Measurements from ENCODE around the gene NDOR1.

The NDOR1 gene

DNA sequence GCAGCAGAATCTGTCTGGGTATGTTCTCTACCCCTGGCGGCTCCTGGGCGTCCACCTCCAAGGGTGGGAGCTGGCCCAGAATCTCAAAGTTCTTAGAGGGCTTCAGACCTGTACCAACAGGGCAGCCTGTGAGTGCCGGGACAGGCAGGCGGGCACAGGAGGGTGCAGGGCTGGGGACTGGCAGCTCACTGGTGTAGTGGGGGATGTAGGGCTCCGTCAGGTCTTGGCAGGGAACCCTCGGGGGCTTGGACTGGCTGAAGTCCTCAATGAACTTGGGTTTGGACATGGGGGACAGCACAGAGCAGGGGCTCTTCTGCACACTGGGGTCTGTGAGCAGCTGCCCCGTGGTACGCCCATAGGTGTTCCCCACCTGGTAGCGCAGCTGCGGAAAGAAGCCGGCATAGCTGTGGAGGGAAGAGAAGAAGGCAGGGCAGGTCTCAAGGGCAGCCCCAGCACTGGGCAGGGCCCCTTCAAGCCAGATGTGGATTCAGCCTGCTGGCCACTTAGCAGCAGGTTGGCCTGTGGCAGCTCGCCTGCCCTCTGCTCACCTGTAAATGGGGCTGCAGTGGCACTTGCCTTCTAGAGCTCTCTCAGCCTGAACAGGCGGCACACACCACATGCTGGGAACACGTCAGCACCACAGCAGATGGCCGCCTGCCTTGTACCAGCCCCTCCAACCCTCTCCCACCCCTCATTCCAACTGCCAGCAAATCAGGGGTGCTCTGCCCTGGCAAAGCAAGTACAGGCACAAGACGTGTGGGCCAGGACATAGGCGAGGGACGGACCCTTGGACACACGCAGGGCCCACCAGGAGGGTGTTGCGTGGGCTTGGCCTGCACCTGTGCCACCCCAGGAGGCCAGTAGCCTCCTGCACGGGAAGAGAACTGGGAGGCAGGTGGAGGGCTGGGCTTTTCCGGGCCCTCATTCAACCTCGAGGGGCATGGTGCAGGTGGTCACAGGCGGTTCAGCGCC is 40.2 kb downstream of the NDOR1 start:
- Histone ChIP-seq H3K9ac (ENCODE audit: low read length) (no peak overlapping the region), H3K27me3 (ENCODE audit: control insufficient read depth, insufficient read depth, low read length) (no peaks in the 10 kb centered on the region), H3K27ac (ENCODE audit: low read depth, low read length) (no peak overlapping the region), H3K36me3 (ENCODE audit: control insufficient read depth, insufficient read depth, low read length) (peaks cover 21% of the 10 kb centered on the region), H3K4me1 (ENCODE audit: control insufficient read depth, insufficient read depth, low read length) (peaks cover 39% of the 10 kb centered on the region), H3K9me3 (ENCODE audit: control insufficient read depth, insufficient read depth, low read depth, low read length) (no peaks in the 10 kb centered on the region), H3K4me3 (ENCODE audit: low read depth, low read length) (no peak overlapping the region)

DNA sequence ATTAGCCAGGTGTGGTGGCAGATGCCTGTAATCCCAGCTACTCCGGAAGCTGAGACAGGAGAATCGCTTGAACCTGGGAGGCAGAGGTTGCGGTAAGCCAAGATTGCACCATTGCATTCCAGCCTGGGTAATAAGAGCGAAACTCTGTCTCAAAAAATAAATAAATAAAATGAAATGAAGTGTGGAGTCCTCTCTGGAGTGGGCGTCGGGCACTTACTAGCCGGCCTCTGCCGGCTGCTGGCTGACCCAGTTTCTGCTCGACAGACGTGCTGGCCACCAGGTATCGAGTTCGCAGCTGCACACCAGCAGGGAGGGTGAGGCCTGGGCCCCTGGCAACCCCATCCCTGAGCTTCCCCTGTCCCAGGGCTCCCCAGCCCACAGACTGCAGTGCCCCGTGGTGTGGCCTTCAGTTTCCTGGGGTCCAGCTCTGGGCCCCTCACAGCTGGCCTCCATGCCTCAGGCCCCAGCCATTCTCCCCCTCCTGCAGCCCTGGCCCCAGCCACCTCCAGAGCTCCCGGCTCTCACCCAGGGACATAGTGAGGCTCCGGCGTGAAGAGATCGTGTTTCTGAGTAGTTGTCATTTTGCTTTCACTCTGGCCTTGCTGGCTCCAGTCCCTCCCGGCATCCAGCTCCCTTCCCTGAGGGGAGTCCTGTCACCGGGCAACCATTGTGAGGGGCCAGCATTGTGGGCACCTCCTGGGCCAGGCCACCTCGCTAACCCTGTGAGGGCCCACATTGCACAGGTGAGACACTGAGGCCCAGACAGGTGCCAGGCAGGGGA is 41.8 kb downstream of the NDOR1 start:
- H3K9ac ChIP-seq (ENCODE audit: low read length) = no peak overlapping the region
- peaks cover 47% of the 10 kb centered on the region for H3K4me1 ChIP-seq (ENCODE audit: control insufficient read depth, insufficient read depth, low read length)

DNA sequence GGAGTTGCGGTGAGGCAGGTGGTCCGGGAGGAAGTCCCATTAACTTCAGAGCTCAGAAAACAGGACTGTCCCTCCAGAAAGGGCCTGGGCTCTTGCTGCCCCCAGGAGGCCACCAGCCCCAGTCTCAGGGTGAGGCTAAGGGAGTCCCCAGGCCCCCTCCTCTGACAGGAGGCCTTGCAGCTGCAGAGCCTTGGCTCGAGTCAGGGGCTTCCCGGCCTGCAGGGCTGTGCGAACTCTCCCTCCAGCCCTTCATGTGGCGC is 42.3 kb downstream of the NDOR1 start:
- H3K4me3 ChIP-seq (ENCODE audit: low read depth, low read length) = no peak overlapping the region
- H3K36me3 ChIP-seq (ENCODE audit: control insufficient read depth, insufficient read depth, low read length) = peaks cover 11% of the 10 kb centered on the region
- no peaks in the 10 kb centered on the region for H3K9me3 ChIP-seq (ENCODE audit: control insufficient read depth, insufficient read depth, low read depth, low read length)
- H3K27ac ChIP-seq (ENCODE audit: low read depth, low read length) = no peak overlapping the region
- no peak overlapping the region for H3K9ac ChIP-seq (ENCODE audit: low read length)
- no peaks in the 10 kb centered on the region for H3K27me3 ChIP-seq (ENCODE audit: control insufficient read depth, insufficient read depth, low read length)
- peaks cover 42% of the 10 kb centered on the region for H3K4me1 ChIP-seq (ENCODE audit: control insufficient read depth, insufficient read depth, low read length)

More for the DNA sequence above, 41.8 kb downstream of the NDOR1 start:
- no peak overlapping the region for H3K27ac ChIP-seq (ENCODE audit: low read depth, low read length)
- no peaks in the 10 kb centered on the region for H3K27me3 ChIP-seq (ENCODE audit: control insufficient read depth, insufficient read depth, low read length)
- peaks cover 16% of the 10 kb centered on the region for H3K36me3 ChIP-seq (ENCODE audit: control insufficient read depth, insufficient read depth, low read length)
- no peaks in the 10 kb centered on the region for H3K9me3 ChIP-seq (ENCODE audit: control insufficient read depth, insufficient read depth, low read depth, low read length)
- no peak overlapping the region for H3K4me3 ChIP-seq (ENCODE audit: low read depth, low read length)

DNA sequence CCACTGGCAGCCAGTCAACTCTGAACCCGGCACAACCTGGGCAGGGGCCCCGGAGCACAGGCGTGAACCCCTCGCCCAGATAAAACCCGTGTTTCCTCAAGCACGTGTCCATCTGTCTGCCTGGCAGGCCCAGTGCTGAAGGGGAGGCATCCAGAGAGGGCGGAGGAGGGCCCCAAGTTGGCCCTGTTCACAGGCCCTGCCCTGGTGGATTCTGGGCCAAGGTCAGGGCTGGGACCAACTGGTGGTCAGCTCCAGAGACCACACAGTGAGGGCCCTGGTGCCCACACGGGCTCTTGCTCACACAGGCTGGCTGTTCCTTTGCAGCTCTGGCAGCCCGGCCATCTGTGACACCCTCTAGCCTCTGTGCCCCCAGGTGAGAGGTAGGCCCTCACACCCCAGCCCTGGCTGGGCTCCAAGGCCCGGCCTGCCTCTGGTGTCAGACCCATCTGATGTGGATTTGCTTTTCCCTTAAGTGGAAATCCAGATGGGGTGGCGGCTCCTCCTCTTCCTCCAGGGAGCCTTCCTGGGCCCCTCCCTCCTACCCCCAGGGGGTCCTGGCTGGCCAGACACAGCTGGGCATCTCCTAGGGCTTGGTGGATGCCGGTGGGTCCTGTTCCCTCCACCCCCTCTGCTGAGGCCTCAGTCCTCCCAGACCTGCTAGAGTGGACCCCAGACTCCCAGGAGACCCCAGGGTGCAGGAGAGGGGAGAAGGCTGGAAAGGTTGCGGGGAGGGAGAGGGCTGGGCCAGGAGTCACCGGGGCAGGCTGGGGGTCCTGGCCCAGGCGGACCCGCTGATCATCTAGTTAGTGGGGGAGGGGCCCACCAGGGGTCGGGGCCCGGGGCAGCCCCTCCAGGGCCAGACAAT is 45.1 kb downstream of the NDOR1 start:
- H3K9me3 ChIP-seq (ENCODE audit: control insufficient read depth, insufficient read depth, low read depth, low read length) = no peaks in the 10 kb centered on the region
- H3K4me1 ChIP-seq (ENCODE audit: control insufficient read depth, insufficient read depth, low read length) = peaks cover 28% of the 10 kb centered on the region
- no peak overlapping the region for H3K9ac ChIP-seq (ENCODE audit: low read length)
- H3K27ac ChIP-seq (ENCODE audit: low read depth, low read length) = no peak overlapping the region
- no peaks in the 10 kb centered on the region for H3K27me3 ChIP-seq (ENCODE audit: control insufficient read depth, insufficient read depth, low read length)
- H3K36me3 ChIP-seq (ENCODE audit: control insufficient read depth, insufficient read depth, low read length) = no peaks in the 10 kb centered on the region
- H3K4me3 ChIP-seq (ENCODE audit: low read depth, low read length) = no peak overlapping the region

DNA sequence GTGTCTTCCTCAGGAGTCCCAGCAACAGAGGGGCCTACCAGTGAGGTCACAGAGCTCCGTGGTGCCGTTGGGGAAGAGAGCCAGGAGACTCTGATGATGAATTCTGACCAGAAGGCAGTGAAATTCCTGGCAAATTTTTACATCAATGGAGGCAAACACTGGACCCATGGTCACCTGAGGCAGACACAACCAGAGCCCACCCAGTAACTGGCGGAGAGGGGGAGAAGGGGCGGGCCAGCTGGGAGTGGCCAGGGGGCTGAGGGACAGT is 45.6 kb downstream of the NDOR1 start, which contains the start of gene STPG3:
STPG3 (plus strand) TSS at position 93 of the 268 bp plus-strand sequence; CDS start at position 94, 1 bp downstream.
- Histone ChIP-seq H3K9ac (ENCODE audit: low read length) (peak within 1 kb of the TSS; percentile 23), H3K27ac (ENCODE audit: low read depth, low read length) (no peak within 1 kb of the TSS), H3K9me3 (ENCODE audit: control insufficient read depth, insufficient read depth, low read depth, low read length) (no peaks in the 10 kb centered on the region), H3K4me1 (ENCODE audit: control insufficient read depth, insufficient read depth, low read length) (peaks cover 30% of the 10 kb centered on the region), H3K4me3 (ENCODE audit: low read depth, low read length) (no peak within 1 kb of the TSS), H3K36me3 (ENCODE audit: control insufficient read depth, insufficient read depth, low read length) (no peaks in the 10 kb centered on the region; the same call in 1 of the 2 replicates), H3K27me3 (ENCODE audit: control insufficient read depth, insufficient read depth, low read length) (no peaks in the 10 kb centered on the region)

DNA sequence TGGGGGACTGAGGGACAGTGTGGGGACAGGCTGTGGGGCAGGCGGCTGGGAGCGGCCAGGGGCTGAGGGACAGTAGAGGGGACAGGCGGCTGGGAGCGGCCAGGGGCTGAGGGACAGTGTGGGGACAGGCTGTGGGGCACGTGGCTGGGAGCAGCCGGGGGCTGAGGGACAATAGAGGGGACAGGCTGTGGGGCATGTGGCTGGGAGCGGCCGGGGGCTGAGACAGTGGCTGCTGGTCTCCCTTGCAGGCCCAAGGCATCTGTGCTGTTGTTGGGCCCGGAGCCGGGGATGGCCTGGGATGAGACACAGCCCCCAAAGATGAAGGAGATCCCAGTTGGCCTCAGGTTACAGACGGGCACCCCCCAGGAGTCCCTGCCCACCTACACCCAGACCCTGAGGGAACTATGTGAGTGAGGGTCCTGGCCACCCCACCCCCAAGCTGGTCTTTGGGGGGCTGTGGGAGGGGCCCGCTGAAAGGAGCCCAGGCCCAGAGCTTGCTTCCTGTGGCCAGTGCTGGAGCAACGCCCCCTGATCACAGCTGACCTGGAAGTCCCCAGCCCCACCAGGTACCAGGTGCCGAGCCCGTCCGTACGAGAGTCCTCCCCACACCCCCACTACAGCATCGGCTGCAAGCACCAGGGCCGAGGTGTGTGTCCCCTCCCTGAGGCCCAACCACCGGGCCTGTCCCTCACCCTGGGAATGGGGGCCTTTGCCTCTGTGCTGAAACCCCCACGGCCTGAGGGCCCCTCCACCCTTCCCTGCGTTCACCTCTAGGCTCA is 46.2 kb downstream of the NDOR1 start:
- no peaks in the 10 kb centered on the region for H3K9me3 ChIP-seq (ENCODE audit: control insufficient read depth, insufficient read depth, low read depth, low read length)
- peaks cover 34% of the 10 kb centered on the region for H3K4me1 ChIP-seq (ENCODE audit: control insufficient read depth, insufficient read depth, low read length)
- H3K4me3 ChIP-seq (ENCODE audit: low read depth, low read length) = no peak overlapping the region
- no peak overlapping the region for H3K27ac ChIP-seq (ENCODE audit: low read depth, low read length)
- H3K27me3 ChIP-seq (ENCODE audit: control insufficient read depth, insufficient read depth, low read length) = no peaks in the 10 kb centered on the region
- H3K9ac ChIP-seq (ENCODE audit: low read length) = peak overlapping the region; percentile 23
- peaks cover 5% of the 10 kb centered on the region for H3K36me3 ChIP-seq (ENCODE audit: control insufficient read depth, insufficient read depth, low read length)

DNA sequence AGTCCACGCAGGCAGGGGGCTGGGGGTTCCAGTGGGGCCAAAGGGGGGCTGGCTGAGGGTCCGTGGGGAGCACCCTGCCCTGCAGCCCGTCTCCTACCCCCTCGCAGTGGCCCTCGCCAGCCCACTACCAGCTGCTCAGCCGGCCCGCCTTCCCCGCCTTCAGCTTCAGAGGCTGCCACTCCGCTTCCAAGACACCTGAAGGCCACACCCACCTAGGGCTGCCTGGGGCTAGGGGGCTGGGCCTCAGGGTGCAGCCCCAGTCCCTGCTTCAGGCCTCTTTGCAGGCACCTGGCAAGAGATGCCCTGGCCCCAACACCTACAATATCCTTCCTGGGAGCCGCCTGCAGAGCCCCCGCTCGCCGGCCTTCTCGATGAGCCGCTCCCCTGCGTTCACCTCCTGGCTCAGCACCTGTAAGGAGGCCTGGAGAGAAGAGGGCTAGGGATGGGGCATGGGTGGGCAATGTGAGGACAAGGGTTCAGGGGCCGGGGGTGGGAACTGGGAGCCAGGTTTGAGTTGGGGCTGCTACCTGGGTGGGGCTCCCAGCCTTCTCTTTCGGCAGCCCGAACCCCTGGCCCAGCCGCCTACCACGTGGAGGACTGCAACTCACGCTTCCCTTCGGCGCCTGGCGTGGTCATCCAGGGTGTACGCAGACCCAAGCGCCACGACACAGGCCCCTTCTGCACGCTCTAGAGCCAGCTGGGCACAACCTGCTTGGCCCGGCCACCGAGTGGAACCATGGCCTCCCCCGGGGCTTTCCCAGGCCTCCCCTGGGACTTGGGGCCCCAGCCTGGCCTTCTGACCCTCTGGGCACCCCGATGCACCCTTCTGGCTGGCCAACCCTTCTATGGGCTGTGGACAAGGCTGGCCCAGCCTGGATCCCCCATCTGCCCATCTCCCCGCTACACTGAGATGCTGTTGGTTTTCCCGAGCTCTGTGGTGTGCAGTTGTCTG is 47.3 kb downstream of the NDOR1 start:
- Histone ChIP-seq H3K4me3 (ENCODE audit: low read depth, low read length) (no peak overlapping the region), H3K36me3 (ENCODE audit: control insufficient read depth, insufficient read depth, low read length) (peaks cover 10% of the 10 kb centered on the region), H3K27ac (ENCODE audit: low read depth, low read length) (no peak overlapping the region), H3K9me3 (ENCODE audit: control insufficient read depth, insufficient read depth, low read depth, low read length) (no peaks in the 10 kb centered on the region), H3K9ac (ENCODE audit: low read length) (no peak overlapping the region), H3K4me1 (ENCODE audit: control insufficient read depth, insufficient read depth, low read length) (peaks cover 30% of the 10 kb centered on the region), H3K27me3 (ENCODE audit: control insufficient read depth, insufficient read depth, low read length) (no peaks in the 10 kb centered on the region)

DNA sequence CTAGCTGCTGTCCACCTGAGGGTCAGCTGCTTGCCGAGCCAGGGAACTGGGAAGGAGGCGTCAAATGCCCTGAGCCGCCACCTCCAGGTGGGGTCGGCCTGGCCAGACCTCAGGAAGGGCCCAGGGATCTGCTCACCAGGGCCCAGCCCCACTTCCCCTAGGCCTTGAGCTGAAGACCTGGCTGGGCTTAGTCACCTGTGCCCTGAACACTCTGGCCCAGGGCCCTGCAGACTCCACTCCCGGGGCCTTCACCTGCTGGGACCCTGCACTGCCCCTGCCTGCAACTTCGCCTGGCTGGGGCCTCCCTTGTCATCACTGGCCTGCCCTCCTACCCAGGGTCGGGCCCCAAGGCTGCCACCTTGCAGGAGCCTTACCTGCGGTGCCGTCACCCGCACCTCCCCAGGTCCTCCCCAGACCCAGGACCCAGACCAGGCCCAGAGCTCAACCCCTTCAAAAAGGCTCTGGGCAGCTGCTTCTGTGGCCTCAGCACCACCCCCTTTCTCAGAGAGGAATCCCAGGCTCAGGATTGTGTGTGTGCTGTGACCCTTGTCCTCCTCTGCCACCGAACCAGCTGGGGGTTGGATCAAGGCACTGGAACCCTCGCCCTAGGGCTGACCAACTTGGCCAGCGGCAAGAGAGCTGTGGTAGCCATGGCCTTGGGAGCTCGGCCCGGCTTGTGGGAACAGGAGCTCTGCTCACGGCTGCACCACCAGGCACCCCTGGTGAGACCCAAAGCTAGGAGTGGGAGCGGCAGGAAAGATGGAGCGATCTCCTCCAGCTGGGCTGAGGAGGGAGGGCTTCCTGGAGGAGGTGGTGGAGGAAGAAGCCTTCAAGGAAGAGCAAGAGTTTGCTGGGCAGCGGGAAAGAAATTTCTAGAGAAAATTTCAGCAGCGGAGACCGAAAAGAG is 48.5 kb downstream of the NDOR1 start:
- Histone ChIP-seq H3K27me3 (ENCODE audit: control insufficient read depth, insufficient read depth, low read length) (no peaks in the 10 kb centered on the region), H3K27ac (ENCODE audit: low read depth, low read length) (no peak overlapping the region), H3K36me3 (ENCODE audit: control insufficient read depth, insufficient read depth, low read length) (peaks cover 19% of the 10 kb centered on the region), H3K4me1 (ENCODE audit: control insufficient read depth, insufficient read depth, low read length) (peaks cover 30% of the 10 kb centered on the region), H3K9ac (ENCODE audit: low read length) (peak overlapping the region; percentile 66), H3K9me3 (ENCODE audit: control insufficient read depth, insufficient read depth, low read depth, low read length) (no peaks in the 10 kb centered on the region), H3K4me3 (ENCODE audit: low read depth, low read length) (peak overlapping the region; percentile 100)
